Liver (tissue), 9 donors: ENCODE results near the gene PGS1. TPM values are rescaled to one million over a fixed set of nuclear protein-coding genes. Genes with fewer than 3 reads are reported as not detected.

Experiments used
- DNase-seq: peaks from one replicate; pipeline ENCODE4 v3.0.0-alpha.2; 2017; ENCODE audit warnings: low spot score
- H3K27ac ChIP-seq, 2 donors: one replicate each; pipeline ENCODE4 v1.7.0; 2013; ENCODE audit warnings: inconsistent platforms in 2 of 2, low read length in 2 of 2, control low read depth in 1 of 2, low read depth in 1 of 2, mild to moderate bottlenecking in 1 of 2
- H3K27me3 ChIP-seq, 4 donors: one replicate each; pipeline versions ENCODE4 v1.6.1 to v1.7.0; 2013; ENCODE audit warnings: low read length in 3 of 4, inconsistent platforms in 1 of 4, mild to moderate bottlenecking in 1 of 4, moderate library complexity in 1 of 4; ENCODE audit not compliant: control insufficient read depth in 4 of 4, insufficient read depth in 4 of 4
- H3K36me3 ChIP-seq, 4 donors: one replicate each; pipeline versions ENCODE4 v1.6.1 to v1.7.0; 2013; ENCODE audit warnings: low read length in 3 of 4, mild to moderate bottlenecking in 3 of 4, low read depth in 1 of 4, moderate library complexity in 1 of 4; ENCODE audit not compliant: control insufficient read depth in 4 of 4, insufficient read depth in 3 of 4
- H3K4me1 ChIP-seq, 4 donors: one replicate each; pipeline versions ENCODE4 v1.6.1 to v1.7.0; 2013; ENCODE audit warnings: low read length in 3 of 4, mild to moderate bottlenecking in 3 of 4, moderate library complexity in 1 of 4; ENCODE audit not compliant: control insufficient read depth in 4 of 4, insufficient read depth in 4 of 4
- H3K4me3 ChIP-seq, 3 donors: one replicate each; pipeline versions ENCODE4 v1.6.1 to v1.7.0; 2013; ENCODE audit warnings: low read length in 3 of 3, control low read depth in 1 of 3, low read depth in 1 of 3, mild to moderate bottlenecking in 1 of 3
- H3K9ac ChIP-seq, 2 donors: one replicate each; pipeline ENCODE4 v1.7.0; 2013; ENCODE audit warnings: low read length in 2 of 2, mild to moderate bottlenecking in 2 of 2, moderate library complexity in 2 of 2, control low read depth in 1 of 2, low read depth in 1 of 2
- H3K9me3 ChIP-seq, 4 donors: one replicate each; pipeline versions ENCODE4 v1.6.1 to v1.7.0; 2013; ENCODE audit warnings: low read length in 3 of 4; ENCODE audit not compliant: control insufficient read depth in 4 of 4
- CTCF ChIP-seq: fragments of 150-350 bp; IDR thresholded peaks from 2 replicates; pipeline ENCODE4 v1.5.1; 2017; ENCODE audit warnings: improper control_type of control experiment, low read depth, low read length; ENCODE audit not compliant: missing input control
- EGR1 ChIP-seq, 2 donors: IDR thresholded peaks; 2 replicates each; pipeline ENCODE4 v1.6.1; 2016 to 2018; ENCODE audit warnings: antibody characterized with exemption in 2 of 2, low read depth in 2 of 2
- FOXA1 ChIP-seq: IDR thresholded peaks from 2 replicates; pipeline ENCODE4 v1.6.1; 2016; ENCODE audit warnings: antibody characterized with exemption
- FOXA2 ChIP-seq: IDR thresholded peaks from 2 replicates; pipeline ENCODE4 v1.6.1; 2016; ENCODE audit warnings: antibody characterized with exemption
- GABPA ChIP-seq, 2 donors: IDR thresholded peaks in 1 of 2; conservative IDR thresholded peaks in 1 of 2; 2 replicates each; pipeline ENCODE4 v1.6.1; 2016; ENCODE audit warnings: antibody characterized with exemption in 2 of 2, mild to moderate bottlenecking in 1 of 2, moderate library complexity in 1 of 2
- HNF4A ChIP-seq, 2 donors: conservative IDR thresholded peaks; 2 replicates each; pipeline ENCODE4 v1.6.1; 2016; ENCODE audit warnings: antibody characterized with exemption in 2 of 2, mild to moderate bottlenecking in 2 of 2
- HNF4G ChIP-seq: IDR thresholded peaks from 2 replicates; pipeline ENCODE4 v1.6.1; 2016; ENCODE audit warnings: antibody characterized with exemption
- JUND ChIP-seq, 2 donors: IDR thresholded peaks; 2 replicates each; pipeline ENCODE4 v1.6.1; 2016; ENCODE audit warnings: antibody characterized with exemption in 2 of 2
- MAX ChIP-seq: IDR thresholded peaks from 2 replicates; pipeline ENCODE4 v1.6.1; 2016; ENCODE audit warnings: antibody characterized with exemption
- NR2F2 ChIP-seq: IDR thresholded peaks from 2 replicates; pipeline ENCODE4 v1.6.1; 2016; ENCODE audit warnings: antibody characterized with exemption
- RAD21 ChIP-seq, 2 donors: IDR thresholded peaks; 2 replicates each; pipeline ENCODE4 v1.6.1; 2016; ENCODE audit warnings: antibody characterized with exemption in 2 of 2, mild to moderate bottlenecking in 2 of 2
- REST ChIP-seq: IDR thresholded peaks from 2 replicates; pipeline ENCODE4 v1.6.1; 2016; ENCODE audit warnings: antibody characterized with exemption, mild to moderate bottlenecking
- RXRA ChIP-seq, 2 donors: IDR thresholded peaks; 2 replicates each; pipeline ENCODE4 v1.6.1; 2017 to 2018; ENCODE audit warnings: antibody characterized with exemption in 2 of 2, mild to moderate bottlenecking in 1 of 2
- SP1 ChIP-seq: IDR thresholded peaks from 2 replicates; pipeline ENCODE4 v1.6.1; 2018; ENCODE audit warnings: antibody characterized with exemption, mild to moderate bottlenecking
- TAF1 ChIP-seq: conservative IDR thresholded peaks from 2 replicates; pipeline ENCODE4 v1.6.1; 2016; ENCODE audit warnings: antibody characterized with exemption, mild to moderate bottlenecking
- YY1 ChIP-seq: IDR thresholded peaks from 2 replicates; pipeline ENCODE4 v1.6.1; 2016; ENCODE audit warnings: antibody characterized with exemption, mild to moderate bottlenecking
- ZBTB33 ChIP-seq: IDR thresholded peaks from 2 replicates; pipeline ENCODE4 v1.6.1; 2016; ENCODE audit warnings: antibody characterized with exemption
- WGBS: extraction: QIAGEN DNeasy Blood & Tissue Kit; methylation state at CpG from one replicate; pipeline ENCODE4 v1.1.7; 2013; 5-methylcytosine and 5-hydroxymethylcytosine counted together
- polyA plus RNA-seq, 2 donors: library from polyadenylated mRNA; stranded (reverse) in 1 of 2; unstranded in 1 of 2; fragments of 200-250 nt in 1 of 2; fragments of >200 nt in 1 of 2; fragmentation: Nextera tagmentation in 1 of 2; extraction: Ambion mirVana in 1 of 2; gene quantifications; one replicate each; pipeline versions ENCODE4 v1.2.1 to v1.2.3, GENCODE V29; 2013 to 2015
- total RNA-seq, 2 donors: library from RNA; depleted of rRNA; stranded (reverse); fragments of >200 nt; gene quantifications; one replicate each; pipeline ENCODE4 v1.2.3, GENCODE V29; 2014
- TF ChIP-seq, protein P1 (sequence below): IDR thresholded peaks from 2 replicates; pipeline ENCODE4 v1.6.1; 2016; ENCODE audit warnings: antibody characterized with exemption
- donor health status: healthy.
- donor health status: healthy.
- donor health status: healthy.
- donor health status: healthy.
- donor health status: healthy.

PGS1 gene
- total and polyA plus RNA-seq, 4 donors, result 8.1 to 24.1 (median 12.2) TPM

DNA sequence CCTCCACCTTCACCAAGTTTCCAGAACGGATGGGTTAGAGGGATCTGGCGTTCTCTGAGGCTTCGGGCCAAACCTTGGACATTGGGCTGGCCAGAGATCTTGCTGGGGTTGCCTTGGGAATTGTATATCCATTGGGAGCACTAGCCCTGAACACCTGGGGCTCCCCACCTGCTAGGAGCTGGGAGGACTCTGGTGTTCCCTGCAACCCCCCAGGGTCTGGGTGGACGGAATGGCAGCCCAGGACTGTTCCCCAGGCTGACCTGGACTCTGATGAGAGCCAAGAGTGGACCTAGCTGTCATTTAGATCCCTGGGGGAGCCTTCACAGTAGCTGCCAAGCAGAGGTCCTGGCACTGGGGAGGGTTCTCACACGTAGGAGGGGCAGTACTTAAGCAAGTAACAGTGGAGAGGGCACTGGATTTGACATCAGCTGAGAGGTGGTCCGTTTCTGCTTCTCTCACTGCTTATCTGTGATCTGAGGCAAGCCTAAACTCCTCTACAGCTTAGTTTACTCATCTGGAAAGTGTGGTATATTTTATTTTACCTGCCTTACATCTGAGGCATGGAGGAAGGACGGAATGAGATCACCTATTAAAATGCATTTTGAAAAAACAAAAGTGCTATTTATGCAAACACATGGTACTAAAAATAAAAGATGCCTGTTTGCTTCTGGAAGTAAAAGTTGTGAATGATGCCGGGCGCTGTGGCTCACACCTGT, 30.2 kb upstream of the PGS1 start:
- no peaks in the 10 kb centered on the region for H3K9me3 ChIP-seq
- 88% methylated on average over 9 of the region's 9 CpGs for WGBS
- no peaks in the 10 kb centered on the region for H3K27me3 ChIP-seq
- H3K4me1 ChIP-seq, result peaks cover 14 to 25% (median 20%) of the 10 kb centered on the region in 4 donors
- H3K4me3 ChIP-seq, result no peak overlapping the region
- TF ChIP-seq HNF4G, result no peak
- no peak for TF ChIP-seq HNF4A (conservative IDR thresholded peaks at IDR 0.05)
- TF ChIP-seq GABPA (IDR thresholded peaks at IDR 0.05 in 1 of 2, conservative IDR thresholded peaks at IDR 0.05 in 1 of 2), result no peak
- no peak for TF ChIP-seq MAX
- no peak for TF ChIP-seq JUND (IDR thresholded peaks at IDR 0.05)
- TF ChIP-seq YY1, result no peak
- no peak for TF ChIP-seq SP1
- no peak for TF ChIP-seq RXRA (IDR thresholded peaks at IDR 0.05)
- no peak for TF ChIP-seq TAF1
- no peak for TF ChIP-seq FOXA2
- no peak for TF ChIP-seq FOXA1
- no peak for TF ChIP-seq NR2F2
- no peak for TF ChIP-seq EGR1 (IDR thresholded peaks at IDR 0.05; ENCODE audit: low read depth in 2 of 2)
- H3K9ac ChIP-seq, result no peak overlapping the region
- H3K27ac ChIP-seq, result no peak overlapping the region
- no peak for DNase-seq
- H3K36me3 ChIP-seq, result no peaks in the 10 kb centered on the region

- Histone ChIP-seq H3K27ac (no peak overlapping the region), H3K4me1 (peaks cover 16 to 36% (median 31%) of the 10 kb centered on the region in 4 donors), H3K36me3 (no peaks in the 10 kb centered on the region), H3K27me3 (no peaks in the 10 kb centered on the region), H3K9ac (no peak overlapping the region), H3K4me3 (no peak overlapping the region), H3K9me3 (no peaks in the 10 kb centered on the region)
- no peak for DNase-seq
- WGBS, result 82% methylated on average over 4 of the region's 4 CpGs
- TF ChIP-seq, protein P1, sequence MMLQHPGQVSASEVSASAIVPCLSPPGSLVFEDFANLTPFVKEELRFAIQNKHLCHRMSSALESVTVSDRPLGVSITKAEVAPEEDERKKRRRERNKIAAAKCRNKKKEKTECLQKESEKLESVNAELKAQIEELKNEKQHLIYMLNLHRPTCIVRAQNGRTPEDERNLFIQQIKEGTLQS, result no peak
- TF ChIP-seq TAF1, result no peak
- TF ChIP-seq GABPA (IDR thresholded peaks at IDR 0.05 in 1 of 2, conservative IDR thresholded peaks at IDR 0.05 in 1 of 2), result no peak
- no peak for TF ChIP-seq MAX
- no peak for TF ChIP-seq SP1
- TF ChIP-seq EGR1 (IDR thresholded peaks at IDR 0.05; ENCODE audit: low read depth in 2 of 2), result no peak
- TF ChIP-seq FOXA2, result no peak
- no peak for TF ChIP-seq HNF4A (conservative IDR thresholded peaks at IDR 0.05)
- no peak for TF ChIP-seq RAD21 (IDR thresholded peaks at IDR 0.05)
- TF ChIP-seq YY1, result no peak
- TF ChIP-seq JUND (IDR thresholded peaks at IDR 0.05), result no peak
- no peak for TF ChIP-seq ZBTB33
- TF ChIP-seq RXRA (IDR thresholded peaks at IDR 0.05), result no peak
- TF ChIP-seq NR2F2, result no peak
- TF ChIP-seq REST, result no peak
- TF ChIP-seq CTCF, result no peak
Observed at GRCh38 chr17:78349891-78350642, 28.4 kb upstream of the PGS1 start.
